Esophagus muscularis mucosa (tissue), 4 donors: ENCODE data around the gene LRRC43. TPM values are rescaled to one million over a fixed set of nuclear protein-coding genes. Genes with fewer than 3 reads are reported as not detected.

Experiments used
- DNase-seq: peaks from one replicate; pipeline ENCODE4 v3.0.0-alpha.2; 2017; ENCODE audit errors: extremely low spot score
- H3K27ac ChIP-seq, 4 donors: fragments of 200-600 bp; sonication (generic); replicated peaks in 1 of 4; 1 replicate in 3 of 4; 2 replicates in 1 of 4; pipeline ENCODE4 v1.5.1; 2016 to 2019; ENCODE audit warnings: mild to moderate bottlenecking in 1 of 4
- H3K27me3 ChIP-seq, 4 donors: fragments of 200-600 bp; sonication (generic); one replicate each; pipeline versions ENCODE4 v1.5.1 to v1.6.0; 2016 to 2019
- H3K36me3 ChIP-seq, 4 donors: fragments of 200-600 bp; sonication (generic); one replicate each; pipeline ENCODE4 v1.5.1; 2016 to 2019
- H3K4me1 ChIP-seq, 4 donors: fragments of 200-600 bp; sonication (generic); one replicate each; pipeline ENCODE4 v1.5.1; 2016 to 2019
- H3K4me3 ChIP-seq, 4 donors: fragments of 200-600 bp; sonication (generic); 1 replicate in 2 of 4; 2 replicates in 2 of 4; pipeline ENCODE4 v1.5.1; 2016 to 2019; ENCODE audit warnings: mild to moderate bottlenecking in 4 of 4, moderate library complexity in 1 of 4
- H3K9me3 ChIP-seq, 4 donors: fragments of 200-600 bp; sonication (generic); 1 replicate in 3 of 4; 2 replicates in 1 of 4; pipeline ENCODE4 v1.5.1; 2016 to 2019
- CTCF ChIP-seq, 3 experiments: fragments of 200-600 bp in 2 of 3; fragments of 450-650 bp in 1 of 3; sonication (generic) in 2 of 3; IDR thresholded peaks; one replicate each; pipeline ENCODE4 v1.5.1; 2017 to 2019; ENCODE audit warnings: antibody characterized with exemption in 3 of 3, mild to moderate bottlenecking in 2 of 3, moderate library complexity in 1 of 3
- EP300 ChIP-seq: sonication (generic); formaldehyde crosslinking; IDR thresholded peaks from one replicate; pipeline ENCODE4 v1.6.1; 2017; ENCODE audit warnings: antibody characterized with exemption
- POLR2A ChIP-seq: fragments of 450-650 bp; IDR thresholded peaks from one replicate; pipeline ENCODE4 v1.6.1; 2017; ENCODE audit warnings: antibody characterized with exemption, moderate library complexity, mild to moderate bottlenecking, low read depth
- POLR2AphosphoS5 ChIP-seq, 2 donors: sonication (generic); formaldehyde crosslinking; IDR thresholded peaks; one replicate each; pipeline ENCODE4 v1.6.1; 2017; ENCODE audit warnings: antibody characterized with exemption in 2 of 2
- WGBS: methylation state at CpG from one replicate; pipeline ENCODE4 v1.1.5; 2018; 5-methylcytosine and 5-hydroxymethylcytosine counted together
- intact Hi-C: fragments of 100-400 bp; cut with DNase I; formaldehyde crosslinking; loops from one replicate; pipeline ENCODE4 v1.15.1; 2023
- total RNA-seq, 4 donors: library from RNA; depleted of rRNA; stranded (reverse); fragments of >200 nt; gene quantifications; one replicate each; pipeline versions ENCODE4 v1.1.0 to v1.2.1, GENCODE V29; 2016

Gene LRRC43
- total RNA-seq, 4 donors from 2014 or later = 0.99 to 2.5 (median 1.3) TPM; not detected in 1

GRCh38 chr12:122138181-122138580, 44.7 kb upstream of the LRRC43 start:
- Histone ChIP-seq H3K27ac (no peak overlapping the region), H3K9me3 (no peaks in the 10 kb centered on the region), H3K27me3 (no peaks in the 10 kb centered on the region), H3K36me3 (peaks cover 73 to 97% (median 87%) of the 10 kb centered on the region in 4 donors), H3K4me1 (no peaks in the 10 kb centered on the region), H3K4me3 (no peak overlapping the region)
- no peak for DNase-seq
- 73% methylated on average over 10 of the region's 11 CpGs for WGBS
- no peak for TF ChIP-seq CTCF (IDR thresholded peaks at IDR 0.05)
- TF ChIP-seq EP300 = no peak
- no peak for TF ChIP-seq POLR2AphosphoS5 (IDR thresholded peaks at IDR 0.05)
- TF ChIP-seq POLR2A = no peak
- intact Hi-C loops = loop anchor here (10.0 kb wide), 1 partner anchor 57 kb away; no protein-coding TSS in a partner anchor

- no peaks in the 10 kb centered on the region for H3K9me3 ChIP-seq
- DNase-seq = no peak
- intact Hi-C loops = loop anchor here (10.0 kb wide), 1 partner anchor 56 kb away; no protein-coding TSS in a partner anchor
- H3K36me3 ChIP-seq = peaks cover 73 to 97% (median 87%) of the 10 kb centered on the region in 4 donors
- no peak for TF ChIP-seq EP300
- H3K4me3 ChIP-seq = no peak overlapping the region
- 88% methylated on average over 7 of the region's 11 CpGs for WGBS
- H3K27ac ChIP-seq = no peak overlapping the region
- H3K27me3 ChIP-seq = no peaks in the 10 kb centered on the region
- H3K4me1 ChIP-seq = no peaks in the 10 kb centered on the region
These were observed 44.3 kb upstream of the LRRC43 start for GRCh38 chr12:122138616-122139015.

GRCh38 chr12:122139266-122139665, 43.7 kb upstream of the LRRC43 start:
- peaks cover 74 to 96% (median 87%) of the 10 kb centered on the region in 4 donors for H3K36me3 ChIP-seq
- no peaks in the 10 kb centered on the region for H3K4me1 ChIP-seq
- TF ChIP-seq CTCF (IDR thresholded peaks at IDR 0.05) = no peak
- no peak for TF ChIP-seq EP300
- TF ChIP-seq POLR2AphosphoS5 (IDR thresholded peaks at IDR 0.05) = no peak
- no peak for TF ChIP-seq POLR2A
- H3K9me3 ChIP-seq = no peaks in the 10 kb centered on the region
- intact Hi-C loops = loop anchor here (10.0 kb wide), 1 partner anchor 56 kb away; no protein-coding TSS in a partner anchor
- H3K4me3 ChIP-seq = no peak overlapping the region
- WGBS = 89% methylated on average over 14 of the region's 15 CpGs
- H3K27ac ChIP-seq = no peak overlapping the region
- DNase-seq = no peak
- H3K27me3 ChIP-seq = no peaks in the 10 kb centered on the region

GRCh38 chr12:122139941-122140340, 43.0 kb upstream of the LRRC43 start:
- TF ChIP-seq CTCF (IDR thresholded peaks at IDR 0.05) = no peak
- DNase-seq = no peak
- Histone ChIP-seq H3K4me1 (no peaks in the 10 kb centered on the region), H3K27me3 (no peaks in the 10 kb centered on the region), H3K9me3 (no peaks in the 10 kb centered on the region), H3K27ac (no peak overlapping the region), H3K36me3 (peaks cover 70 to 96% (median 85%) of the 10 kb centered on the region in 4 donors), H3K4me3 (no peak overlapping the region)
- intact Hi-C loops = loop anchor here (10.0 kb wide), 1 partner anchor 55 kb away; no protein-coding TSS in a partner anchor
- 88% methylated on average over 8 of the region's 8 CpGs for WGBS

- Histone ChIP-seq H3K27ac (no peak overlapping the region), H3K4me3 (no peak overlapping the region), H3K36me3 (peaks cover 63 to 95% (median 78%) of the 10 kb centered on the region in 4 donors), H3K27me3 (no peaks in the 10 kb centered on the region), H3K9me3 (no peaks in the 10 kb centered on the region), H3K4me1 (no peaks in the 10 kb centered on the region)
- DNase-seq = no peak
- WGBS = 96% methylated on average over 13 of the region's 19 CpGs
- TF ChIP-seq POLR2AphosphoS5 (IDR thresholded peaks at IDR 0.05) (no peak), POLR2A (no peak), EP300 (no peak), CTCF (IDR thresholded peaks at IDR 0.05) (no peak)
- intact Hi-C loops = no loop called here
These were observed 42.3 kb upstream of the LRRC43 start for GRCh38 chr12:122140467-122141257.
